GM12878 (cell line): Measurements from ENCODE around the gene SLC35D2. TPM values are rescaled to one million over a fixed set of nuclear protein-coding genes. Genes with fewer than 3 reads are reported as not detected.
A peak's percentile ranks its signal among the peaks of the same experiment; 100 is the strongest.

Source experiments
- BMI1 ChIP-seq: fragments of 450-650 bp; IDR thresholded peaks from 2 replicates; pipeline ENCODE4 v1.6.1; 2016; ENCODE audit warnings: mild to moderate bottlenecking, moderate library complexity, borderline replicate concordance
- CREB1 ChIP-seq: IDR thresholded peaks from 2 replicates; pipeline ENCODE4 v1.6.1; 2012; ENCODE audit warnings: low read depth, mild to moderate bottlenecking, inconsistent platforms
- CUX1 ChIP-seq: IDR thresholded peaks from 2 replicates; pipeline ENCODE4 v1.6.1; 2012; ENCODE audit warnings: improper control_type of control experiment, low read depth, low read length; ENCODE audit not compliant: insufficient replicate concordance
- E2F8 ChIP-seq: fragments of 450-650 bp; IDR thresholded peaks from 2 replicates; pipeline ENCODE4 v1.6.1; 2018; ENCODE audit warnings: mild to moderate bottlenecking, low read depth, moderate library complexity; ENCODE audit not compliant: partially characterized antibody
- EP300 ChIP-seq, 2 experiments: fragments of 150-350 bp in 1 of 2; IDR thresholded peaks; 2 replicates each; pipeline ENCODE4 v1.6.1; 2011 to 2012; ENCODE audit warnings: low read depth in 2 of 2, low read length in 2 of 2, borderline replicate concordance in 1 of 2, improper control_type of control experiment in 1 of 2, inconsistent platforms in 1 of 2; ENCODE audit not compliant: control insufficient read depth in 1 of 2
- FOXK2 ChIP-seq: fragments of 450-650 bp; IDR thresholded peaks from 2 replicates; pipeline ENCODE4 v1.6.1; 2017; ENCODE audit warnings: mild to moderate bottlenecking, moderate library complexity
- HDGF ChIP-seq: fragments of 450-650 bp; IDR thresholded peaks from 2 replicates; pipeline ENCODE4 v1.6.1; 2016; ENCODE audit warnings: antibody characterized with exemption
- MLLT1 ChIP-seq: fragments of 450-650 bp; IDR thresholded peaks from 2 replicates; pipeline ENCODE4 v1.6.1; 2016; ENCODE audit warnings: mild to moderate bottlenecking
- MTA3 ChIP-seq: IDR thresholded peaks from 2 replicates; pipeline ENCODE4 v1.6.1; 2012; ENCODE audit warnings: low read length, inconsistent platforms, borderline replicate concordance
- NFYB ChIP-seq: IDR thresholded peaks from 2 replicates; pipeline ENCODE4 v1.6.1; 2011; ENCODE audit warnings: low read depth, mild to moderate bottlenecking, low read length, improper control_type of control experiment, moderate library complexity; ENCODE audit not compliant: insufficient read depth
- PAX8 ChIP-seq: fragments of 450-650 bp; IDR thresholded peaks from 2 replicates; pipeline ENCODE4 v1.6.1; 2017; ENCODE audit warnings: mild to moderate bottlenecking, moderate library complexity
- POLR2AphosphoS2 ChIP-seq: IDR thresholded peaks from 2 replicates; pipeline ENCODE4 v1.6.1; 2011; ENCODE audit warnings: low read depth, mild to moderate bottlenecking, low read length, improper control_type of control experiment, moderate library complexity
- POLR2AphosphoS5 ChIP-seq: IDR thresholded peaks from 2 replicates; pipeline ENCODE4 v1.6.1; 2011; ENCODE audit warnings: mild to moderate bottlenecking, low read length, inconsistent platforms
- POU2F2 ChIP-seq: IDR thresholded peaks from 3 replicates; pipeline ENCODE4 v1.6.1; 2011; ENCODE audit warnings: low read depth, mild to moderate bottlenecking, low read length, borderline replicate concordance
- RCOR1 ChIP-seq: conservative IDR thresholded peaks from 2 replicates; pipeline ENCODE4 v1.6.1; 2012; ENCODE audit warnings: low read depth, low read length, improper control_type of control experiment
- RELB ChIP-seq: fragments of 450-650 bp; IDR thresholded peaks from 2 replicates; pipeline ENCODE4 v1.6.1; 2017; ENCODE audit warnings: low read depth, mild to moderate bottlenecking, moderate library complexity
- SMAD1 ChIP-seq: fragments of 450-650 bp; IDR thresholded peaks from 2 replicates; pipeline ENCODE4 v1.6.1; 2018; ENCODE audit warnings: mild to moderate bottlenecking, low read depth; ENCODE audit not compliant: partially characterized antibody
- TAF1 ChIP-seq: IDR thresholded peaks from 2 replicates; pipeline ENCODE4 v1.6.1; 2011; ENCODE audit warnings: mild to moderate bottlenecking, low read depth, low read length, borderline replicate concordance
- WRNIP1 ChIP-seq: IDR thresholded peaks from 2 replicates; pipeline ENCODE4 v1.6.1; 2011; ENCODE audit warnings: low read depth, low read length, improper control_type of control experiment, borderline replicate concordance
- polyA plus RNA-seq, 11 experiments: library from polyadenylated mRNA; depleted of rRNA in 4 of 11; unstranded in 6 of 11; stranded (reverse) in 5 of 11; fragments of >200 nt; fragmentation: Nextera tagmentation in 4 of 11; fragmentation: Illumina TruSeq in 1 of 11; extraction: Ambion mirVana in 4 of 11; extraction: Trizol in 1 of 11; gene quantifications; 1 replicate in 1 of 11; 2 replicates in 10 of 11; pipeline versions ENCODE4 v1.2.1 to v1.2.3, GENCODE V29; 2011 to 2016; ENCODE audit warnings: inconsistent platforms in 2 of 11, missing spikeins in 2 of 11, low read depth in 1 of 11
- total RNA-seq, 4 experiments: library from RNA; depleted of rRNA in 3 of 4; stranded (reverse); fragments of >200 nt in 3 of 4; fragmentation: Illumina TruSeq in 1 of 4; extraction: Trizol in 1 of 4; gene quantifications; 2 replicates each; pipeline versions ENCODE4 v1.2.1 to v1.2.3, GENCODE V29; 2013 to 2021

The SLC35D2 gene
- total and polyA plus RNA-seq, 10 of the 15 experiments (the other 5 are each of a cell fraction or from before 2014, with no cell fraction given): 0.64 to 6.3 (median 3.5) TPM

GRCh38 chr9:96417051-96417586 is 33.6 kb upstream of the SLC35D2 start (continued):
- TF ChIP-seq CUX1 (no peak), BMI1 (no peak), RCOR1 (0 out of 2 replicates have a peak, but pooled peaks have one; percentile 50), POLR2AphosphoS5 (peak; percentile 77), CREB1 (peak; percentile 98), SMAD1 (no peak), HDGF (no peak), FOXK2 (no peak), NFYB (no peak), PAX8 (no peak), MLLT1 (peak; percentile 71), POU2F2 (peak; percentile 14; the same call in 1 of the 3 replicates), MTA3 (no peak), E2F8 (peak; percentile 68), RELB (peak; percentile 84), WRNIP1 (no peak), TAF1 (peak; percentile 45; the same call in 1 of the 2 replicates), EP300 (IDR thresholded peaks at IDR 0.05; ENCODE audit: borderline replicate concordance in 1 of 2, control insufficient read depth in 1 of 2, low read depth in 2 of 2, low read length in 2 of 2) (0 out of 4 replicates have a peak, but pooled peaks of 1 of the 2 experiments have one; percentile 28), POLR2AphosphoS2 (no peak)
